Stimulated activated CD4-positive, alpha-beta T cell treated with anti-CD3 and anti-CD28 coated beads, Interleukin-15, amount 100 ng/mL, for 1 hour (primary cell): ENCODE results near the gene TMEM109.

Experiments used
- DNase-seq, 2 donors: peaks; one replicate each; pipeline ENCODE4 v3.0.0-alpha.2; 2020; ENCODE audit warnings: low read depth in 1 of 2, low spot score in 1 of 2

The TMEM109 gene

GRCh38 chr11:60878245-60879101 is 35.5 kb upstream of the TMEM109 start:
- no peak for DNase-seq

GRCh38 chr11:60879104-60879503 is 34.9 kb upstream of the TMEM109 start:
- no peak for DNase-seq

- DNase-seq, result no peak
These were observed 33.9 kb upstream of the TMEM109 start for GRCh38 chr11:60879971-60880588.

- no peak for DNase-seq
These were observed 33.2 kb upstream of the TMEM109 start for GRCh38 chr11:60880643-60881282.

- DNase-seq, result no peak
These were observed 26.4 kb upstream of the TMEM109 start for GRCh38 chr11:60887556-60887955.

GRCh38 chr11:60889869-60890311 is 24.1 kb upstream of the TMEM109 start:
- DNase-seq, result no peak

GRCh38 chr11:60890696-60891095 is 23.3 kb upstream of the TMEM109 start:
- DNase-seq, result no peak

- no peak for DNase-seq
These were observed 22.7 kb upstream of the TMEM109 start for GRCh38 chr11:60891103-60891741.

GRCh38 chr11:60895687-60896086 is 18.3 kb upstream of the TMEM109 start:
- DNase-seq, result no peak

- DNase-seq, result no peak
These were observed 16.5 kb upstream of the TMEM109 start for GRCh38 chr11:60897496-60897895.

- no peak for DNase-seq
These were observed 14.7 kb upstream of the TMEM109 start for GRCh38 chr11:60899046-60899936.

- no peak for DNase-seq
These were observed 14.0 kb upstream of the TMEM109 start for GRCh38 chr11:60899977-60900376.

GRCh38 chr11:60900673-60901404 is 13.1 kb upstream of the TMEM109 start:
- DNase-seq, result no peak

GRCh38 chr11:60902625-60903024 is 11.3 kb upstream of the TMEM109 start:
- DNase-seq, result no peak

- no peak for DNase-seq
These were observed 8.9 kb upstream of the TMEM109 start for GRCh38 chr11:60905047-60905446.

- peak in 1 of 2 donors; percentile 10 for DNase-seq
These were observed 8.3 kb upstream of the TMEM109 start for GRCh38 chr11:60905551-60906113.

GRCh38 chr11:60906132-60906972 is 7.6 kb upstream of the TMEM109 start, which contains the start of gene PRPF19:
TSS of gene PRPF19 (minus strand) at chr11:60906585. CDS start at chr11:60906382, 203 bp downstream.
- peak; percentile 97 for DNase-seq

- DNase-seq, result no peak
These were observed 5.2 kb upstream of the TMEM109 start for GRCh38 chr11:60908803-60909202.
